Fibroblast of upper back skin (primary cell): Measurements from ENCODE around the gene TPK1.
A peak's percentile ranks its signal among the peaks of the same experiment; 100 is the strongest.
"Not testable (repeated sequence)": the region's sequence is repeated elsewhere in the genome, so short reads cannot be mapped to it uniquely, and the experiment has no call there.

Experiments
- DNase-seq: peaks from one replicate; pipeline ENCODE4 v3.0.0-alpha.2; 2013

The TPK1 gene

DNA sequence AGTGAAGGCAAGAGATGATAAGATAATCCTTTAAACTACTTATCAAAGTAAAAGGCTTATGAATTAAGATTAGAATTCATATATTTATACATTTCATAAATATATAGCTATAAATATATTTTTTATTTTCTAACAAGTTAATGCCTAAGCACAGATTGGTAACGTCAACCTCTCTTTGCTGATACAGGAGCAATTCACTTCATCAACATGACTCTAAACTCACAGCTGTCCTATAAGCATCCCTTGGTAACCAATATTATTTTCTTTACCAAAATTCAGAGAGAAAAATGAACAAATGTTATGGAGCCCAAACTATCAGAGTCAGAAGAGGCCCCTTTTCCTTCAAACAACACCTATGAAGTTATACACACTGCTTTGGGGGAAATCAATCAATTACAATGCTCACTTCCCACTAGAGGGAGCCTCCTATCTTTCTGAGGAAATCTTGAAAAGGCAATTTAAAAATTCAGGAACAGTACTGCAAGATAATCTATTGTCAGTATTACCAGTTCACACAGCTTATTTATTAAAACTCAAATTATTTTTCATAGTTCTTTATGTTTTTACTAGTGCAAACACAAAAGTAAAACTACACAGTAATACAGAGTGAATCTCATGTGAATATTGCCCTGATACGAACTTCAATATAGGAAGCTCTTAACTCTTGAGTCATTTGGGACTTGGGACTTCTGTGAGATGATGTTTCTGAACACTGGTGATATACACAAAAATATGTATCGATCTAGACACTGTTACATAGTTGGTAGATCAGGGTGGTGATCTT is 381.4 kb downstream of the TPK1 start:
- DNase-seq, result no peak

DNA sequence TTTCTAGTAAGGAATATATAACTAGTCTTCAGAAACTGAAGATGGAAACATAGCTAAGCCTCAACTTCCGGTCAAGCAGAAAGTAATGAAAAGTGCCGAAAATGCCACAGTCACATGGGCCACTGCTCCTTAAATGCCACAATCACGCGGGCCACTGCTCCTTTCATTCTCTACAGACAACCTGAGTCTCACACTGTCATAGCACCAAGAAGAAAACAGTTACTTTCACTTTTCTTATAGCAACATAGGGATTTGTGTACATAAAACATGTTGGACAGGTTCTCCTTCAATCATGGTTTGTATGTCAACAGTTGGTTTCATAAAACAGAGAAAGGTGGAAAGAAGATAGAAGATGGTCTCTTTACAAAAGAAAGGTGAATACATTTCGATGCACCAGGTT is 383.8 kb downstream of the TPK1 start:
- no peak for DNase-seq

DNA sequence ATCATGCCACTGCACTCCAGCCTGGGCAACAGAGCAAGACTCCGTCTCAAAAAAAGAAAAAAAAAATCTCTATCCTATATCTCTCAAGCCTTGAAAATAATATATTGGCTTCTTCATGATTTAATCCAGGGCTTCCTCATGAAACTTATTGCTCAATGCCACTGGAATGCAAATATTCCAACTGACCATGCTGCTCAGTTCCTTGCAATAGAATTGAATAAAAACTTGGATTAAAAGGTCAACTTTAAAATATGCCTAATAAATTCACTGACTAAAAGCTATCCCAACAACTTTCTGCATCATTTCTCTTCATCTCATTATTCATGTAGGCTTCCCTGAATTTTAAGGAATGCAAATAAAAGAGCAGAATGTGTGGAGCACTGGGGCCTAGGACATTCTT is 390.3 kb downstream of the TPK1 start:
- DNase-seq, result no peak

DNA sequence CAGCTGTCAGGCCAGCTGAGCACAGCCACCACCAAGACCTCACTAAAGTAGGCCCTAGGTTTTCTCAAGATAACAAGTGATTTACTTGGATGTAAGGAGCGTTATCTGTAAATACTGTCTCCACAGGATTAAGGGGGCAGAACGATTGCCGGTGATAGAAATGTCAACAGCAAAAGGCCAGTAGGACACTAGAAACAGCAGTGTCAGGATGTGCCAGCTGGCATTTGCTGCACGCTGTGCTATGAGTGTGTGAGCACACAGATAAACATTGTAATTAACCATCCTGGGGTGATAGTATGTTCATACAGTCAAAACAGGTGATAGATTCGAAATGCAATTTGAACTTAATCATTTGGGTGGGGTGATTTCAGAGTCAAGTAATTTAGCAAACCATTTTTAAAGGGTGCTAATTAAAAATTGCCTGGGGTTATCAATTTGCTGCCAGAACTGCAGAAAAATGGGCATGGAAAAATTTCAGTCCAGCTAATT is 396.1 kb downstream of the TPK1 start:
- no peak for DNase-seq

DNA sequence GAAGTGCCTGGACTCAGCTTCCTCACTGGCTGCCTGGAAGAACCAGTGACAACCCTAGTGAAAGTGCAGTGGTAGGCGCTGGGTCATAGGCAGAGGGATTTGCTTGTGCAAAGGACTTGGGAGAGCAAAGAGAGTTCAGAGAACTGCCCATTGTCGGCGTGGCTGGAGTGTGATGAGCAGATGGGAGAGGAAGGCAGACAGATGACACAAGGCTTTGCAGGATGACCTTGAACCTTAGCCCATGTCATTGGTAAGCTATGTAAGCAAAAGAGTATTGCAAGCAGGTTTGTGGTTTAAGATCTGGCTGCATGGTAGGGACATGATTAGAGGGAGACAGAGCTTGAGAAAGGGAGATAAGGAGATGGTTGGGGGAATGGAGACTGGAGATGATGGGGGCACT is 397.1 kb downstream of the TPK1 start:
- no peak for DNase-seq

DNA sequence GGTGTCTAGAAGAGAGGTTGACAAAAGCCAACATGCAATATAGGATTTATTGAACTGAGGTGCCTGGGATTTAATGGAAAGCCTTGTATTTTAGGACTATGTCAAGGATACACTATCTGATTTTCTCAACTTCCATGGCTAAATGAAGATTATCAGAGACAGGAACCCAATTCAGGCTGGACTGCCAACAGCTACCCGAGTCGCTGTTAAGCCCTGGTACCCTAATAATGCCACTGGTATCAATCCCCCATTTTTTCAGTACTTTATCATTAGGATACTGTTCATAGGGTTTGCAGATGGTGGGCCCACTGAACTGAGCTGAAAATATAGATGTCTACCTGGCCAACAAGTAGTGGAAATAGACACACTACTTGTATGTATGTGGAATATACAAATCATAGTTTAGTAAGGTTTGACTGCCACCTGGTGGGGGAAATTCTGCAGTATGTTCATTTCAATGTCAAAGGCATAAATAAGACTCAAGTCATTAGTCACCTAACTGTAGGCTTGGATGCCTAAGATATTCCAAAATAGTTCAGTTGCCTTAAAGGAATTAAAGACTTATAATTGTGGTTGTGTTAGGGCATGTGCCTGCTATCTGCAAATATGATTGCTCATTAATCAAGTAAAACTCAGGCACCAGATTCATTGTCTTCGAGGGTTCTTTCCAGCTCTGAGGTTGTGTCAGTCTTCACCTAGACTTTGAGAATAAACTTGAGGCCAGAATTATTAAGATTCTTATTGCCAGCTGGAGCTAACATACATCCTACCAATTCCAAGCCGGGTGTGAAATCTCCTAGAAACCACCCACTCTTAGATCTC is 398.3 kb downstream of the TPK1 start:
- DNase-seq, result peak; percentile 59

DNA sequence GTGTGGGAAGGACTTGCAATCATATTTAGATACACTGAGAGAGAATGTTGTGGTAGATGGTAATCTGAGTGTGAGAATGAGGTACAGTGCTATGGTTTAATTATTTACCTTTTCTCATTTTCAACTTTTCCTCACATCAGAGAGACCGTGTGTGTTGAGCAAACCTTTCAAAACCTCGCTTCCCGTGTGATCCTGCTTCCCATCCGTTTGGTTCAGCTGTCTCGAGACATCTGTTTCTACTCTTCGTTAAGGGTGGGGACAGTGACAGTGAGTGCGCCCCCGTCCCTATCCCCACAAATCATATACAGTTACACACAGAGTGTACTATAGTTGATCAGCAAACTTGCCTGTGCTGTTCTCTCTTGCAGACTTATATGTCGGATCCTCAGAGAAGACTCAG is 399.4 kb downstream of the TPK1 start:
- no peak for DNase-seq

DNA sequence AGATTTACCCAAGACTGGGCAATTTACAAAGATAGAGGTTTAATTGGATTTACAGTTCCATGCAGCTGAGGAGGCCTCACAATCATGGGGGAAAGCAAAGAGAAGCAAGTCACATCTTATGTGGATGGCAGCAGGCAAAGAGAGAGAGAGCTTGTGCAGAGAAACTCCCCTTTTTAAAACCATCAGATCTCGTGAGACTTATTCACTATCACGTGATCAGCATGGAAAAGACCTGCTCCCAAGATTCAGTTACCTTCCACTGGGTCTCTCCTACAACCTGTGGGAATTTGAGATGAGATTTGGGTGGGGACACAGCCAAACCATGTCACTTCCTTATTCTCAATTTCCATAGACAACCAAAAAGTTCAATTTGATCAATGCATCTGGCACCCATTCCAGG is 407.4 kb downstream of the TPK1 start:
- DNase-seq, result no peak

DNA sequence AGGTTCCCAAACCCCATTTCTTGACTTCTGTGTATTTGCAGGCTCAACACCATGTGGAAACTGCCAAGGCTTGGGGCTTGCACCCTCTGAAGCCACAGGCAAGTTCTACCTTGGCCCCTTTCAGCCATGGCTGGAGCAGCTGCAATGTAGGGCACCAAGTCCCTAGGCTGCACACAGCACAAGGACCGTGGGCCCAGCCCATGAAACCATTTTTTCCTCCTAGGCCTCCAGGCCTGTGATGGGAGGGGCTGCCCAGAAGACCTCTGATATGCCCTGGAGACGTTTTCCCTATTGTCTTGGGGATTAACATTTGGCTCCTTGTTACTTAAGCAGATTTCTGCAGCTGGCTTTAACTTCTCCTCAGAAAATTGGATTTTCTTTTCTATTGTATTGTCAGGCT is 408.3 kb downstream of the TPK1 start:
- DNase-seq, result not testable (repeated sequence)

DNA sequence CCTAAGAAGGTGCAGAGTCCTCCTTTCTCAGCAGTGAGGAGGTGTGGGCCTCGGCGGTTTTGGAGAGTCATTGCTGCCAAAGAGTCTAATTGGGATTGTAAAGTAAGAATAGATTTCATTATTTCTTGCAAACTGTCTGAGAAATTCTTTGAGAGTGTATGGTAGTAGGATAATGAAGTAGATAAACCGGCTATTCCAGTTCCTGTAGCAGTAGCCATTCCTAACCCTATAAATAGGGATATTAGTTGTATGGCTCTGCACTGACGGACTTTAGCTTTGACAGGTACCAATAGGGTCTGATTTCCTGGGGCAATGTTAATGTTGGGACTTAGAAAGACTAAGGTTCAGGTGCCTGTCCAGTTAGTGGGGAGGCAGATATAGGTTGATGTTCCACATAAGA is 416.9 kb downstream of the TPK1 start:
- not testable (repeated sequence) for DNase-seq

DNA sequence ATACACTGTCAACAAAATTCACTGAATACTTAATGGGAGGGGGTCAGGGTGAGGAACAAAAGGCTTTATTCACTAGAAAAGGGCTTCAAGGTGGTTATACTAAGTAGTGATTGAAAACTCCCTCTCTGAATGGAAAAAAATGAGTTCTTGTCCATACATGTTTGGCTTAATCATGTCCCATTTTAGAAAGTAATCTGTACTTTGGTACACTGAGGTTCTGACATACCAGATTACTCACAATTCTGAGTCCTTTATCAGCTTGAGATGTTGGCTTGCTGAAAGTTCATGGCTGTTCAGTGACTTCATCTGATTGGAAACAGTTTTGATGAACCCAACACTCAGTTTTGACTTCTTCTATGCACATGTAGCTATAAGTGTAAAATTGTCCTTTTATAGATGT is 419.5 kb downstream of the TPK1 start:
- no peak for DNase-seq

DNA sequence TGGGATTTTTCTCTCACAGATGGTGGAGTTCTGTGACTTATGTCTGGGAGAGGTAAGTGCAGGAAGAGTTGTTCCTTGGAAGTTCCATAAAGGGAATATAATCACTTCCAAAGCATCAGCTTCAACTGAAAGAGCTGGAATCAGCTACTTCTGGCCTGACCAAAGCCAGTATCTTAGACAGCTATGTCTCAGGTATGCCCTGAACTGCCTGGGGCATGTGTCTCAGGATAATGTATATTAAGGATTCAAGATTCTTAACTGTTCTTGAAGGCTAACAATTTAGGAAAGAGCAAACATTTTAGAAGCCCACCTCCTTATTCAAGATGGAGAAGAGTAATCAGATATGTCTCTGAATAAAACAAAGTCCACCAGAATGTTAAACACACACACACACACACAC is 420.0 kb downstream of the TPK1 start:
- no peak for DNase-seq

DNA sequence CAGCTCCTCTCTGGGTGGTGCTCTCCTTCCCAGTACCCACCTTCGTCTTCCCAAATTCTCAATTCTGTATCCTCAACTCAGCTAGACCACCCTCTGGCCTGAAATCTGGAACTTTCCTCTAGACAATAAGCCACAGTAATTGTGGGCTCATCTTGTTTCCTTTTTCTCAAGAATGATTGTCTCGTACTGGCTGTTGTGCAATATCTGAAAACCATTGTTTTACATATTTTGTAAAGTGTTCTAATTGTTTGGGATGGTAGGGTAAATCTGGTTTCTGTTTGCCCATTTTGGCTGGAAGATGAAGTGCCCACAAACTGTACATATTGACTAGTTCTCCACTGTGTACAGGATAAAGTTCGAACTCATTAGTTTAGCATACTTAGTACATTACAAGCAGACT is 421.0 kb downstream of the TPK1 start:
- DNase-seq, result no peak

DNA sequence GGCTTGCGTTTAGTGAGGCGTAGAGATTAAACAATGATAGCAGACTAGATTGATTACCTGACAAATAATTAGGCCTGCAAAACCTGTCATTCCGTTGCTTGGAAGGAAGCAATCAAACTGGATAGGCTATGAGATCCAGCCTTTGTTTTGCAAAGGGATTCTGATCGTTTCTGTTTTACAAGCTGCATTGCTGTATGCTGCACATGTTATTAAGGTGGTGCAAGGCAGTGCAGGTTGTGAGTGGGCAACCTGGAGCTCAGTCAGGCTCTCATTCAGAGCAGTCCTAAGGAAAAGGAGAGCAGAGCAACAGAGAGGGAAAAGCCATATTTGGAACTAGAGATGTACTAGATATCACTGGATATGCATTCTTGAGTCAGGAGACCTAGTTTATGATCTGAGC is 425.4 kb downstream of the TPK1 start:
- no peak for DNase-seq

DNA sequence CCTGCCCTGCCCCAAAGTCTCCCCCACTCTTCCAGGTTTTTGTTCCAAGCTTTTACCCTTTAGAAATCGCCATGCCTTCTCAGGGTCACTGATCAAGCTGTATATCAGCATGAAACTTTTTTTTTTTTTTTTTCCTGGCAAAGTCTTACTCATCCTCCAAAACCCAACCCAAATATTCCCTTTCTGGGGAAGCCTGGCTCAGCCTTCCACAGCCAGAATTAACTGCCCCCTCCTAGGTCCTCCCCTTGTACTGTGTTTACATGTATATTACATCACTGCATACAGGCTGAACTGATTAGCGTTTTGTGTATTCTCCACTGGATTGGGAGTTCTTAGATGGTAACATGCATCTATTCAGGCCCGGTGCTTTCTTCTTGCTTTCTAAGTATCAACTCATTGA is 427.7 kb downstream of the TPK1 start:
- peak; percentile 3 for DNase-seq

DNA sequence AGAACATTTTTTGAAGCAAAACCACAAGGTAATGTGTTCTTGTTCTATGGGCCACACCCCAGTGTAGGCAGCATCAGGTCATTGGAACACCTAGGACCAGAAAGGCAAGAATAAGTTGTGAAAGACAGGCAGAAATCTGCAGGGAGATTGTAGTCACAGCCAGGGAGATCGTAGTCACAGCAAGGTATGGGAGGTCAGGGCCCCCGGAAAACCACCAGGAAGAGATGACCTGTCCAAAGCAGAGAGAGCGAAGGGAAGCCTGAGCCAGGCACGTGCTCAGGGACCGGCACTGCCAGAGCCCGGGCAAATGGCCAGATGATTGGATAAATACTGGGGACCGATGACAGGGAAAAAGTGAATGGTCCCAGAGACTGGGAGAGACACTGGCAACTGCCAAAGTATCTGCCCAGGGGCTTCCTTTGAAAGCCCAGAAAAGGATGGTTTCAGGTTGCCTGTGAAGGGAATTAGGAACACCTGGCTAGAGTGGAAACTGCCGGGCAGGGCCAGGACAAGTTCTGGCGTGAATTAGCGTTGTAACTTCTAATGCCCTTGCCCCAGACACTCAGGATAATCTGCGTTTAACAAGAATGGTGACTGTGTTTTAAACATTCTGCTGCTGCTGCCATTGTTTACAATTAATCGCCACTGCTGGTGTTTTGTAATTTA is 428.5 kb downstream of the TPK1 start:
- DNase-seq, result no peak

DNA sequence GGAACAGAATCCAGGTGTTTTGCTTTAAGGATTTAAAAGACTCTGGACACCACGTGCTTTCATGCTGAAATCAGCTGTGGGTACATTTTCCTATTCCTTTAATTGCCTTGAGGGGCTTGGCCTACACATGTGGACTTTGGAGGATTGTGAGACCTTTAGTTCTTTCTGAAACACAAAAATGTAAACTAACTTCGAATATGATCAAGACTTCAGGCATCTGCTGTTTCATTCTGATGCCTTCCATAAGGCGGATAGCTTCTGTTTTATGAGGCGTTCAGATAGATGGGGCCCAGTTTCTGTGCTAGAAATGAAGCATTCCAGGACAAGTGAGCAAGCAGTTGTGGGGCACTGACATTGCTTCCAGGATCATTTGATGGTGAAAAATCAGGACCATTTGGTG is 430.9 kb downstream of the TPK1 start:
- no peak for DNase-seq

DNA sequence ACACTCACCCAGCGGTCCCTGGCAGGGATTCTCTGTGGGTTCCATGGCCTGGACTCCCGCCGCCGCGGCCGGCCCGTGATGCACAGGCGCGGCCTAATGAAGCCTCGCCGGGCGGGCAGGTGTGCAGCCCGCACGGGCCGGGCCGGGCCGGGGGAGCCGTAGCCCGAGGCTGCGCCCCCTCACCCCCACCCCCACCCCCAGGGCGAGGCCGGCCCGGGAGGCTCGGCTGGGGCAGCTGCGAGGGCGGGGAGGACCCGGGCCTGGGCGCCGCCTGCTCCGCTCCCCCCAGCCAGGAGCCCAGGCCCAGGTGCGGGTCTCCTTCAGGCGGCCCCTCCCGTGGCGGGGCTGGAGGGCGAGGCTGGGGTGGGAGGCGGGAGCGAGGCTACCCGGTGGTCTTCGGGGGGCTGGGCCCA is 432.2 kb downstream of the TPK1 start, which contains the start of gene NOBOX:
Gene NOBOX (minus strand): TSS at position 45 of the 413 bp plus-strand sequence.
- no peak for DNase-seq

DNA sequence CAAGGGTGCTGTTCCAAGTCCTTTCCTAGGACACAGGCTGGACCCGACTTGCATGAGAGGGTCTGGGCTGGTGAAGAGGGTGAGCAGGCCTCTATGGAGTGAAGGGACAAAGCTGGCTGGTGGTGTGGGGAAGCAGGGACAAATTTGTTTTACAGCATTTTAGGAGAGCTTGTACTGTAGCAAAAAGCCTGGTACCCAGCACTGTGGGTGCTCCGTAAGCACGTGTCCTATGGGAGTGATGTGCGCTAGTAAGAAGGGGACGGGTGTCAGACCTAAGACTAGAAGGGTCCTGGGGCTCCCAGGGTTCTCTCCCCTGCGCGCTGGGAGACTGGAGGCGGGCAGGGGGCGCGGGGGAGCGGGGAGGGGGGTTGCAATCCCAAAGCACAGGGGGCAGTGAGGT is 432.8 kb downstream of the TPK1 start:
- DNase-seq, result no peak
